DOHH2 (cell line): ENCODE results near the gene MACROD1.

Experiments used
- H3F3A ChIP-seq: fragments of 200-600 bp; sonication (generic), shearing (Covaris generic); 2 replicates; pipeline ENCODE4 v1.6.0; 2016; ENCODE audit warnings: antibody characterized with exemption, mild to moderate bottlenecking; ENCODE audit not compliant: control insufficient read depth, insufficient read depth
- H3K27ac ChIP-seq: fragments of 200-600 bp; sonication (generic); 2 replicates; pipeline ENCODE4 v1.5.1; 2014; ENCODE audit warnings: low read depth, mild to moderate bottlenecking, low read length, moderate library complexity
- H3K27me3 ChIP-seq: fragments of 200-600 bp; sonication (generic); 2 replicates; pipeline ENCODE4 v1.6.1; 2014; ENCODE audit warnings: mild to moderate bottlenecking, low read length, mixed read lengths; ENCODE audit not compliant: control insufficient read depth
- H3K36me3 ChIP-seq: fragments of 200-600 bp; sonication (generic); 2 replicates; pipeline ENCODE4 v1.6.1; 2014; ENCODE audit warnings: mild to moderate bottlenecking, low read length, moderate library complexity, mixed read lengths; ENCODE audit not compliant: control insufficient read depth
- H3K4me1 ChIP-seq: fragments of 200-600 bp; sonication (generic); 2 replicates; pipeline ENCODE4 v1.6.1; 2014; ENCODE audit warnings: mild to moderate bottlenecking, low read length, mixed read lengths; ENCODE audit not compliant: control insufficient read depth
- H3K4me2 ChIP-seq: fragments of 200-600 bp; sonication (generic); 2 replicates; pipeline ENCODE4 v1.6.0; 2014; ENCODE audit warnings: mild to moderate bottlenecking, low read length, moderate library complexity
- H3K4me3 ChIP-seq: fragments of 200-600 bp; sonication (generic); 2 replicates; pipeline ENCODE4 v1.5.1; 2014; ENCODE audit warnings: mild to moderate bottlenecking, low read length, mixed read lengths
- H3K79me2 ChIP-seq: fragments of 200-600 bp; sonication (generic); 2 replicates; pipeline ENCODE4 v1.6.1; 2014; ENCODE audit warnings: mild to moderate bottlenecking, low read length, mixed read lengths; ENCODE audit not compliant: control insufficient read depth
- H3K9me2 ChIP-seq: fragments of 200-600 bp; sonication (generic); replicated peaks from 2 replicates; pipeline ENCODE4 v1.6.1; 2014; ENCODE audit warnings: mild to moderate bottlenecking, low read length, mixed read lengths; ENCODE audit not compliant: control insufficient read depth
- H3K9me3 ChIP-seq: fragments of 200-600 bp; sonication (generic); 2 replicates; pipeline ENCODE4 v1.6.1; 2014; ENCODE audit warnings: antibody characterized with exemption, low read length, mixed read lengths; ENCODE audit not compliant: control insufficient read depth, insufficient read depth
- H4K20me1 ChIP-seq: fragments of 200-600 bp; sonication (generic); 2 replicates; pipeline ENCODE4 v1.6.0; 2014; ENCODE audit warnings: low read depth, mild to moderate bottlenecking, antibody characterized with exemption, low read length, moderate library complexity; ENCODE audit not compliant: control insufficient read depth, insufficient read depth
- CTCF ChIP-seq: fragments of 200-600 bp; sonication (generic); IDR thresholded peaks from one replicate; pipeline ENCODE4 v1.5.1; 2014; ENCODE audit warnings: antibody characterized with exemption, mild to moderate bottlenecking, low read depth, low read length; ENCODE audit not compliant: poor library complexity, severe bottlenecking
- EZH2phosphoT487 ChIP-seq: fragments of 200-600 bp; sonication (generic); IDR thresholded peaks from 2 replicates; pipeline ENCODE4 v1.6.1; 2017; ENCODE audit warnings: borderline replicate concordance, mild to moderate bottlenecking, antibody characterized with exemption, low read length, moderate library complexity, mixed read lengths

The MACROD1 gene

GRCh38 chr11:64153812-64154211 is 12.1 kb downstream of the MACROD1 start:
- TF ChIP-seq CTCF (no peak), EZH2phosphoT487 (no peak)
- Histone ChIP-seq H3K27ac (no peak overlapping the region), H3F3A (no peaks in the 10 kb centered on the region), H3K27me3 (no peaks in the 10 kb centered on the region), H3K9me2 (no peaks in the 10 kb centered on the region), H4K20me1 (no peaks in the 10 kb centered on the region), H3K4me3 (no peak overlapping the region), H3K36me3 (no peaks in the 10 kb centered on the region), H3K4me1 (no peaks in the 10 kb centered on the region), H3K9me3 (no peaks in the 10 kb centered on the region), H3K4me2 (no peak overlapping the region), H3K79me2 (no peaks in the 10 kb centered on the region)

- Histone ChIP-seq H3F3A (no peaks in the 10 kb centered on the region), H4K20me1 (no peaks in the 10 kb centered on the region), H3K27ac (no peak overlapping the region), H3K9me3 (no peaks in the 10 kb centered on the region), H3K9me2 (no peaks in the 10 kb centered on the region), H3K4me2 (no peak overlapping the region), H3K36me3 (no peaks in the 10 kb centered on the region), H3K4me1 (no peaks in the 10 kb centered on the region), H3K27me3 (no peaks in the 10 kb centered on the region), H3K4me3 (no peak overlapping the region), H3K79me2 (no peaks in the 10 kb centered on the region)
- TF ChIP-seq EZH2phosphoT487 = no peak
- peak; percentile 99 for TF ChIP-seq CTCF
Observed at GRCh38 chr11:64152841-64153691, 12.8 kb downstream of the MACROD1 start.

- no peak overlapping the region for H3K4me2 ChIP-seq
- no peaks in the 10 kb centered on the region for H3K79me2 ChIP-seq
- H3K27ac ChIP-seq = no peak overlapping the region
- TF ChIP-seq EZH2phosphoT487 = no peak
- no peaks in the 10 kb centered on the region for H3F3A ChIP-seq
- H3K9me3 ChIP-seq = no peaks in the 10 kb centered on the region
- H3K4me3 ChIP-seq = no peak overlapping the region
- no peaks in the 10 kb centered on the region for H3K36me3 ChIP-seq
- H3K9me2 ChIP-seq = no peaks in the 10 kb centered on the region
- H3K27me3 ChIP-seq = no peaks in the 10 kb centered on the region
- H3K4me1 ChIP-seq = no peaks in the 10 kb centered on the region
- no peaks in the 10 kb centered on the region for H4K20me1 ChIP-seq
Observed at GRCh38 chr11:64151337-64151736, 14.6 kb downstream of the MACROD1 start.

GRCh38 chr11:64150481-64151239 is 15.3 kb downstream of the MACROD1 start:
- no peaks in the 10 kb centered on the region for H3K79me2 ChIP-seq
- no peak overlapping the region for H3K4me3 ChIP-seq
- H3K4me1 ChIP-seq = no peaks in the 10 kb centered on the region
- H3K4me2 ChIP-seq = no peak overlapping the region
- no peaks in the 10 kb centered on the region for H3K36me3 ChIP-seq
- H4K20me1 ChIP-seq = no peaks in the 10 kb centered on the region
- TF ChIP-seq EZH2phosphoT487 = no peak
- no peak for TF ChIP-seq CTCF
- no peaks in the 10 kb centered on the region for H3F3A ChIP-seq
- no peaks in the 10 kb centered on the region for H3K27me3 ChIP-seq
- H3K9me3 ChIP-seq = no peaks in the 10 kb centered on the region
- no peak overlapping the region for H3K27ac ChIP-seq
- H3K9me2 ChIP-seq = no peaks in the 10 kb centered on the region
